Stimulated activated CD4-positive, alpha-beta T cell treated with anti-CD3 and anti-CD28 coated beads, Interleukin-2, amount 100 ng/mL, for 24 hours (primary cell): Measurements from ENCODE around the gene TRIM71.

Experiments
- DNase-seq, 2 donors: peaks; one replicate each; pipeline ENCODE4 v3.0.0-alpha.2; 2020

Gene TRIM71

DNA sequence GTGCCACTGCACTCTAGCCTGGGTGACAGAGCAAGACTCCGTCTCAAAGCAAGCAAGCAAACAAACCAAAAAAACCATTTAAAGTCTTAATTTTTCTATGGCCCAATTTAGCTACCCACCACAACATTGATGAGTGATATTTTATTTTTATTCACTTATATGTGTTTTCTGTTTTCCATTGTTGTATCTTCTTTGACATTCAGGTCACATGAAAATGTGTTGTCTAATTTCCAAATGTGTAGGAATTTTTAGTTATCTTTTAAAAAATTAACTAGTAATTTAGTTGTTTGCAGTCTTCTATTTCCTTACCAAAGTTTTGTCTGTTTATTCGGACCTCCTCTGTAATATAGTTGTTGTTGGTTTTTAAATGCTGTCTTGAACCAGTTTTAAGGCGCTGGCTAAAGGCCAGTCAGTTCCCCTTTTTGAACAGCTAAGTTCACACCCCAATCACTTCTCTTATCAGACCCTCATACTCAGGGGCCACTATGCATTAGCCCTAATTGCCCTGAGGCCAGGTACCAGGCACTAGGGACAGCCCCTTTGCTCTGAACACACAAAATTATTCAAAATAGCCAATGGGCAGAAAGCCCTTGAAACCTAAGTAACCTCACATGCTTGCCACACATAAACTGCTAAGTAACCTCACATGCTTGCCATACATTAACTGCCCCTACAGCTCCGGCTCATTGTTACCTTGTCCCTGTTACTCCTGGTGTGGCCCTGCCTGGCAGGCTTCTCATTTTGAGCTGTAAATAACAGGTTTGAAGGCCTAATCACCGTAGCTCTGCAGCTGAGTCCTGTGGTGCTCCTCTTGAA lies 129.4 kb downstream of the TRIM71 start:
- DNase-seq, result no peak
